GM18526 (cell line): ENCODE data around the gene CAPG.

Source experiments
- POLR2A ChIP-seq: IDR thresholded peaks from 3 replicates; pipeline ENCODE4 v1.6.1; 2011; ENCODE audit not compliant: insufficient read length; ENCODE audit errors: extremely low read depth

The CAPG gene

GRCh38 chr2:85396531-85397470, 13.4 kb downstream of the CAPG start:
- no peak for TF ChIP-seq POLR2A

- no peak for TF ChIP-seq POLR2A
These were observed 14.2 kb downstream of the CAPG start for GRCh38 chr2:85395912-85396475.

- TF ChIP-seq POLR2A, result no peak
These were observed 15.2 kb downstream of the CAPG start for GRCh38 chr2:85394976-85395375.

- TF ChIP-seq POLR2A, result no peak
These were observed 15.9 kb downstream of the CAPG start for GRCh38 chr2:85394261-85394681.

- no peak for TF ChIP-seq POLR2A
These were observed 16.3 kb downstream of the CAPG start for GRCh38 chr2:85393836-85394235.

- TF ChIP-seq POLR2A, result no peak
These were observed 19.1 kb downstream of the CAPG start for GRCh38 chr2:85390941-85391669.

GRCh38 chr2:85388878-85389538, 21.2 kb downstream of the CAPG start:
- no peak for TF ChIP-seq POLR2A

GRCh38 chr2:85387754-85388153, 22.4 kb downstream of the CAPG start:
- TF ChIP-seq POLR2A, result no peak

GRCh38 chr2:85385746-85386145, 24.4 kb downstream of the CAPG start:
- TF ChIP-seq POLR2A, result no peak

GRCh38 chr2:85383850-85384249, 26.3 kb downstream of the CAPG start:
- TF ChIP-seq POLR2A, result no peak

GRCh38 chr2:85380048-85380447, 30.1 kb downstream of the CAPG start:
- TF ChIP-seq POLR2A, result no peak

- TF ChIP-seq POLR2A, result no peak
These were observed 31.9 kb downstream of the CAPG start for GRCh38 chr2:85378257-85378656.

GRCh38 chr2:85377083-85377482, 33.1 kb downstream of the CAPG start:
- no peak for TF ChIP-seq POLR2A

- no peak for TF ChIP-seq POLR2A
These were observed 33.7 kb downstream of the CAPG start for GRCh38 chr2:85376291-85377065.

- TF ChIP-seq POLR2A, result no peak
These were observed 39.1 kb downstream of the CAPG start for GRCh38 chr2:85371045-85371444.
